ENCODE measurements around the gene TEX264.

Gene TEX264

GRCh38 chr3:51711352-51712037 is 40.4 kb downstream of the TEX264 start:
- no peak overlapping the region for H3K4me3 ChIP-seq (ENCODE audit: insufficient read length, low read depth)
- TF ChIP-seq ZNF274 (IDR thresholded peaks at IDR 0.05; ENCODE audit: low read depth, low read length) (no peak), SUZ12 (IDR thresholded peaks at IDR 0.05; ENCODE audit: extremely low read depth, insufficient read depth, insufficient read length) (no peak), YY1 (IDR thresholded peaks at IDR 0.05; ENCODE audit: insufficient read depth, insufficient read length) (no peak)
- peaks cover 14% of the 10 kb centered on the region for H3K36me3 ChIP-seq (ENCODE audit: insufficient read depth, insufficient read length, low read length)
- H3K9ac ChIP-seq (ENCODE audit: insufficient read length, low read depth): no peak overlapping the region
- H3K27me3 ChIP-seq (ENCODE audit: insufficient read depth, insufficient read length): peaks cover 24% of the 10 kb centered on the region
- no peak for DNase-seq (ENCODE audit: low read depth, low spot score)
- H3K4me1 ChIP-seq (ENCODE audit: insufficient read depth, insufficient read length): peaks cover 6% of the 10 kb centered on the region
- H3K9me3 ChIP-seq (ENCODE audit: insufficient read depth, low read length): no peaks in the 10 kb centered on the region

- DNase-seq (ENCODE audit: low read depth, low spot score): no peak
- Histone ChIP-seq H3K36me3 (ENCODE audit: insufficient read depth, insufficient read length, low read length) (peaks cover 14% of the 10 kb centered on the region), H3K9ac (ENCODE audit: insufficient read length, low read depth) (no peak overlapping the region), H3K27me3 (ENCODE audit: insufficient read depth, insufficient read length) (peaks cover 23% of the 10 kb centered on the region), H3K9me3 (ENCODE audit: insufficient read depth, low read length) (no peaks in the 10 kb centered on the region), H3K4me3 (ENCODE audit: insufficient read length, low read depth) (no peak overlapping the region), H3K4me1 (ENCODE audit: insufficient read depth, insufficient read length) (peaks cover 6% of the 10 kb centered on the region)
- TF ChIP-seq ZNF274 (IDR thresholded peaks at IDR 0.05; ENCODE audit: low read depth, low read length) (no peak), SUZ12 (IDR thresholded peaks at IDR 0.05; ENCODE audit: extremely low read depth, insufficient read depth, insufficient read length) (no peak), YY1 (IDR thresholded peaks at IDR 0.05; ENCODE audit: insufficient read depth, insufficient read length) (no peak)
Measured at GRCh38 chr3:51712038-51712420, 41.0 kb downstream of the TEX264 start.

- peaks cover 5% of the 10 kb centered on the region for H3K4me1 ChIP-seq (ENCODE audit: insufficient read depth, insufficient read length)
- no peaks in the 10 kb centered on the region for H3K9me3 ChIP-seq (ENCODE audit: insufficient read depth, low read length)
- peaks cover 18% of the 10 kb centered on the region for H3K27me3 ChIP-seq (ENCODE audit: insufficient read depth, insufficient read length)
- no peak overlapping the region for H3K9ac ChIP-seq (ENCODE audit: insufficient read length, low read depth)
- peaks cover 14% of the 10 kb centered on the region for H3K36me3 ChIP-seq (ENCODE audit: insufficient read depth, insufficient read length, low read length)
- TF ChIP-seq SUZ12 (IDR thresholded peaks at IDR 0.05; ENCODE audit: extremely low read depth, insufficient read depth, insufficient read length) (no peak), YY1 (IDR thresholded peaks at IDR 0.05; ENCODE audit: insufficient read depth, insufficient read length) (no peak), ZNF274 (IDR thresholded peaks at IDR 0.05; ENCODE audit: low read depth, low read length) (no peak)
- DNase-seq (ENCODE audit: low read depth, low spot score): no peak
- no peak overlapping the region for H3K4me3 ChIP-seq (ENCODE audit: insufficient read length, low read depth)
Measured at GRCh38 chr3:51712511-51712931, 41.5 kb downstream of the TEX264 start.

DNA sequence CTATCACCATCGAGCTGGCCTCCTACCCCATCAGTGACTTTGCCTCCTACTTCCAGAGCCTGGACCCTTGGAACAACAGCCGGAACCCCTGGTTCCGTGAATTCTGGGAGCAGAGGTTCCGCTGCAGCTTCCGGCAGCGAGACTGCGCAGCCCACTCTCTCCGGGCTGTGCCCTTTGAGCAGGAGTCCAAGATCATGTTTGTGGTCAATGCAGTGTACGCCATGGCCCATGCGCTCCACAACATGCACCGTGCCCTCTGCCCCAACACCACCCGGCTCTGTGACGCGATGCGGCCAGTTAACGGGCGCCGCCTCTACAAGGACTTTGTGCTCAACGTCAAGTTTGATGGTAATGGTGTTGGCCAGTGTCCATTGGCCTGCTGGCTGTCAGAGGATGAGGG is 41.9 kb downstream of the TEX264 start:
- H3K27me3 ChIP-seq (ENCODE audit: insufficient read depth, insufficient read length): peaks cover 13% of the 10 kb centered on the region
- no peak for DNase-seq (ENCODE audit: low read depth, low spot score)
- H3K36me3 ChIP-seq (ENCODE audit: insufficient read depth, insufficient read length, low read length): peaks cover 14% of the 10 kb centered on the region
- no peak for TF ChIP-seq SUZ12 (IDR thresholded peaks at IDR 0.05; ENCODE audit: extremely low read depth, insufficient read depth, insufficient read length)
- TF ChIP-seq ZNF274 (IDR thresholded peaks at IDR 0.05; ENCODE audit: low read depth, low read length): no peak
- no peak for TF ChIP-seq YY1 (IDR thresholded peaks at IDR 0.05; ENCODE audit: insufficient read depth, insufficient read length)
- H3K4me3 ChIP-seq (ENCODE audit: insufficient read length, low read depth): no peak overlapping the region
- no peaks in the 10 kb centered on the region for H3K9me3 ChIP-seq (ENCODE audit: insufficient read depth, low read length)
- peaks cover 2% of the 10 kb centered on the region for H3K4me1 ChIP-seq (ENCODE audit: insufficient read depth, insufficient read length)
- H3K9ac ChIP-seq (ENCODE audit: insufficient read length, low read depth): no peak overlapping the region

DNA sequence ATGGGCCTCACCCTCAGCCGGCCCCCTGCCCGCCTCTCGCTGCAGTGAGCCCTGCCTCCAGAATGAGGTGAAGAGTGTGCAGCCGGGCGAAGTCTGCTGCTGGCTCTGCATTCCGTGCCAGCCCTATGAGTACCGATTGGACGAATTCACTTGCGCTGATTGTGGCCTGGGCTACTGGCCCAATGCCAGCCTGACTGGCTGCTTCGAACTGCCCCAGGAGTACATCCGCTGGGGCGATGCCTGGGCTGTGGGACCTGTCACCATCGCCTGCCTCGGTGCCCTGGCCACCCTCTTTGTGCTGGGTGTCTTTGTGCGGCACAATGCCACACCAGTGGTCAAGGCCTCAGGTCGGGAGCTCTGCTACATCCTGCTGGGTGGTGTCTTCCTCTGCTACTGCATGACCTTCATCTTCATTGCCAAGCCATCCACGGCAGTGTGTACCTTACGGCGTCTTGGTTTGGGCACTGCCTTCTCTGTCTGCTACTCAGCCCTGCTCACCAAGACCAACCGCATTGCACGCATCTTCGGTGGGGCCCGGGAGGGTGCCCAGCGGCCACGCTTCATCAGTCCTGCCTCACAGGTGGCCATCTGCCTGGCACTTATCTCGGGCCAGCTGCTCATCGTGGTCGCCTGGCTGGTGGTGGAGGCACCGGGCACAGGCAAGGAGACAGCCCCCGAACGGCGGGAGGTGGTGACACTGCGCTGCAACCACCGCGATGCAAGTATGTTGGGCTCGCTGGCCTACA is 44.4 kb downstream of the TEX264 start:
- DNase-seq (ENCODE audit: low read depth, low spot score): no peak
- TF ChIP-seq YY1 (IDR thresholded peaks at IDR 0.05; ENCODE audit: insufficient read depth, insufficient read length): no peak
- TF ChIP-seq ZNF274 (IDR thresholded peaks at IDR 0.05; ENCODE audit: low read depth, low read length): no peak
- no peak for TF ChIP-seq SUZ12 (IDR thresholded peaks at IDR 0.05; ENCODE audit: extremely low read depth, insufficient read depth, insufficient read length)
- H3K4me1 ChIP-seq (ENCODE audit: insufficient read depth, insufficient read length): peaks cover 2% of the 10 kb centered on the region
- no peak overlapping the region for H3K9ac ChIP-seq (ENCODE audit: insufficient read length, low read depth)
- H3K27me3 ChIP-seq (ENCODE audit: insufficient read depth, insufficient read length): no peaks in the 10 kb centered on the region
- H3K9me3 ChIP-seq (ENCODE audit: insufficient read depth, low read length): no peaks in the 10 kb centered on the region
- H3K36me3 ChIP-seq (ENCODE audit: insufficient read depth, insufficient read length, low read length): peaks cover 14% of the 10 kb centered on the region
- no peak overlapping the region for H3K4me3 ChIP-seq (ENCODE audit: insufficient read length, low read depth)

- H3K36me3 ChIP-seq (ENCODE audit: insufficient read depth, insufficient read length, low read length): peaks cover 14% of the 10 kb centered on the region
- no peak for DNase-seq (ENCODE audit: low read depth, low spot score)
Measured at GRCh38 chr3:51715977-51716294, 44.9 kb downstream of the TEX264 start.

DNA sequence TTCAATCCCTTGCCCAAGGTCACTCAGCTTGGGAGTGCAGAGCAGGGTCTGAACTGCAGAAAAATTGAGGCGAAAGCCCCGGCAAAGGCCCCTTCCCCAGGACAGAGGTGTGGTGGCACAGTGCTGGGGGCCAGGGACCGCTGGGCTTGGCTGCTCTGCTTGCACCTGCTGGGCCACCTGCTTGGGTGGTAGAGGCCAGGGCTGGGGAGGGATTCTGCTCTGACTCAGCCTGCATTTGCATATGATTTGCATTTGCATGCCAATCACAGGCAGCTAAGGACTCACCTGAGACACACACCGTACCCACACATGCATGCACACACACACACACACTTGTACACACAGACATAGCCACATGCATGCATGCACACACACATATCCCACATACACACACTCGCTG is 45.8 kb downstream of the TEX264 start:
- TF ChIP-seq YY1 (IDR thresholded peaks at IDR 0.05; ENCODE audit: insufficient read depth, insufficient read length) (no peak), SUZ12 (IDR thresholded peaks at IDR 0.05; ENCODE audit: extremely low read depth, insufficient read depth, insufficient read length) (no peak), ZNF274 (IDR thresholded peaks at IDR 0.05; ENCODE audit: low read depth, low read length) (no peak)
- H3K27me3 ChIP-seq (ENCODE audit: insufficient read depth, insufficient read length): no peaks in the 10 kb centered on the region
- no peaks in the 10 kb centered on the region for H3K9me3 ChIP-seq (ENCODE audit: insufficient read depth, low read length)
- DNase-seq (ENCODE audit: low read depth, low spot score): no peak
- H3K36me3 ChIP-seq (ENCODE audit: insufficient read depth, insufficient read length, low read length): peaks cover 14% of the 10 kb centered on the region
- no peak overlapping the region for H3K9ac ChIP-seq (ENCODE audit: insufficient read length, low read depth)
- no peak overlapping the region for H3K4me3 ChIP-seq (ENCODE audit: insufficient read length, low read depth)
- peaks cover 2% of the 10 kb centered on the region for H3K4me1 ChIP-seq (ENCODE audit: insufficient read depth, insufficient read length)

More at GRCh38 chr3:51715977-51716294, 44.9 kb downstream of the TEX264 start:
- no peak overlapping the region for H3K4me3 ChIP-seq (ENCODE audit: insufficient read length, low read depth)
- TF ChIP-seq SUZ12 (IDR thresholded peaks at IDR 0.05; ENCODE audit: extremely low read depth, insufficient read depth, insufficient read length) (no peak), YY1 (IDR thresholded peaks at IDR 0.05; ENCODE audit: insufficient read depth, insufficient read length) (no peak), ZNF274 (IDR thresholded peaks at IDR 0.05; ENCODE audit: low read depth, low read length) (no peak)
- H3K9ac ChIP-seq (ENCODE audit: insufficient read length, low read depth): no peak overlapping the region
- no peaks in the 10 kb centered on the region for H3K27me3 ChIP-seq (ENCODE audit: insufficient read depth, insufficient read length)
- H3K9me3 ChIP-seq (ENCODE audit: insufficient read depth, low read length): no peaks in the 10 kb centered on the region
- peaks cover 2% of the 10 kb centered on the region for H3K4me1 ChIP-seq (ENCODE audit: insufficient read depth, insufficient read length)
